Measurements from ENCODE around the gene TCEA3. TPM values are rescaled to one million over a fixed set of nuclear protein-coding genes. Genes with fewer than 3 reads are reported as not detected.
A peak's percentile ranks its signal among the peaks of the same experiment; 100 is the strongest.

The TCEA3 gene
- total RNA-seq, 2 donors from 2014 or later: 4.7 to 6.1 TPM

- peak overlapping the region; percentile 9 to 79 for H3K4me3 Mint-ChIP-seq
- H3K27ac Mint-ChIP-seq: no peak overlapping the region
- no peaks in the 10 kb centered on the region for H3K9me3 Mint-ChIP-seq
- peak; percentile 39 to 49 for DNase-seq
- H3K27me3 Mint-ChIP-seq (ENCODE audit: low read depth): peaks cover 21% of the 10 kb centered on the region
- H3K36me3 Mint-ChIP-seq (ENCODE audit: insufficient read depth in 2 of 2): peaks cover 0 to 2% of the 10 kb centered on the region in 2 donors
- ATAC-seq (replicated peaks in 1 of 2): peak; percentile 70 to 73
- H3K4me1 Mint-ChIP-seq (ENCODE audit: low read depth): peaks cover 20% of the 10 kb centered on the region
These were observed 2.2 kb downstream of the TCEA3 start for GRCh38 chr1:23422241-23422877.

GRCh38 chr1:23421753-23422240, 2.8 kb downstream of the TCEA3 start:
- Mint-ChIP-seq H3K4me3 (no peak overlapping the region), H3K27ac (no peak overlapping the region), H3K36me3 (ENCODE audit: insufficient read depth in 2 of 2) (peaks cover 0 to 2% of the 10 kb centered on the region in 2 donors), H3K4me1 (ENCODE audit: low read depth) (peaks cover 20% of the 10 kb centered on the region), H3K9me3 (no peaks in the 10 kb centered on the region), H3K27me3 (ENCODE audit: low read depth) (peaks cover 21% of the 10 kb centered on the region)
- ATAC-seq (replicated peaks in 1 of 2) (no peak), DNase-seq (no peak)

- peaks cover 20% of the 10 kb centered on the region for H3K4me1 Mint-ChIP-seq (ENCODE audit: low read depth)
- no peaks in the 10 kb centered on the region for H3K9me3 Mint-ChIP-seq
- DNase-seq (no peak), ATAC-seq (replicated peaks in 1 of 2) (no peak)
- peaks cover 16% of the 10 kb centered on the region for H3K27me3 Mint-ChIP-seq (ENCODE audit: low read depth)
- H3K36me3 Mint-ChIP-seq (ENCODE audit: insufficient read depth in 2 of 2): peaks cover 0 to 2% of the 10 kb centered on the region in 2 donors
- H3K27ac Mint-ChIP-seq: no peak overlapping the region
- no peak overlapping the region for H3K4me3 Mint-ChIP-seq
These were observed 3.2 kb downstream of the TCEA3 start for GRCh38 chr1:23421343-23421742.

GRCh38 chr1:23420778-23421177, 3.8 kb downstream of the TCEA3 start:
- ATAC-seq (replicated peaks in 1 of 2) (no peak), DNase-seq (no peak)
- Mint-ChIP-seq H3K4me3 (no peak overlapping the region), H3K27ac (no peak overlapping the region), H3K27me3 (ENCODE audit: low read depth) (peaks cover 10% of the 10 kb centered on the region), H3K9me3 (no peaks in the 10 kb centered on the region), H3K4me1 (ENCODE audit: low read depth) (peaks cover 20% of the 10 kb centered on the region), H3K36me3 (ENCODE audit: insufficient read depth in 2 of 2) (peaks cover 0 to 2% of the 10 kb centered on the region in 2 donors)

- no peak for DNase-seq
- Mint-ChIP-seq H3K9me3 (no peaks in the 10 kb centered on the region), H3K4me3 (no peak overlapping the region), H3K36me3 (ENCODE audit: insufficient read depth in 2 of 2) (peaks cover 0 to 1% of the 10 kb centered on the region in 2 donors), H3K4me1 (ENCODE audit: low read depth) (peaks cover 20% of the 10 kb centered on the region), H3K27me3 (ENCODE audit: low read depth) (peaks cover 8% of the 10 kb centered on the region), H3K27ac (no peak overlapping the region)
- ATAC-seq (replicated peaks in 1 of 2): no peak
These were observed 5.4 kb downstream of the TCEA3 start for GRCh38 chr1:23419180-23419579.

- DNase-seq (no peak), ATAC-seq (replicated peaks in 1 of 2) (no peak)
- no peaks in the 10 kb centered on the region for H3K36me3 Mint-ChIP-seq (ENCODE audit: insufficient read depth in 2 of 2)
- H3K27ac Mint-ChIP-seq: no peak overlapping the region
- H3K4me1 Mint-ChIP-seq (ENCODE audit: low read depth): peaks cover 8% of the 10 kb centered on the region
- H3K9me3 Mint-ChIP-seq: no peaks in the 10 kb centered on the region
- H3K27me3 Mint-ChIP-seq (ENCODE audit: low read depth): no peaks in the 10 kb centered on the region
- H3K4me3 Mint-ChIP-seq: no peak overlapping the region
These were observed 7.0 kb downstream of the TCEA3 start for GRCh38 chr1:23417570-23417969.

GRCh38 chr1:23416964-23417363, 7.6 kb downstream of the TCEA3 start:
- no peaks in the 10 kb centered on the region for H3K36me3 Mint-ChIP-seq (ENCODE audit: insufficient read depth in 2 of 2)
- no peak overlapping the region for H3K27ac Mint-ChIP-seq
- H3K27me3 Mint-ChIP-seq (ENCODE audit: low read depth): no peaks in the 10 kb centered on the region
- ATAC-seq (replicated peaks in 1 of 2) (no peak), DNase-seq (no peak)
- no peaks in the 10 kb centered on the region for H3K9me3 Mint-ChIP-seq
- H3K4me1 Mint-ChIP-seq (ENCODE audit: low read depth): peaks cover 2% of the 10 kb centered on the region
- no peak overlapping the region for H3K4me3 Mint-ChIP-seq

- no peaks in the 10 kb centered on the region for H3K27me3 Mint-ChIP-seq (ENCODE audit: low read depth)
These were observed 15.7 kb downstream of the TCEA3 start for GRCh38 chr1:23408797-23409290.

GRCh38 chr1:23407016-23407630, 17.4 kb downstream of the TCEA3 start:
- Mint-ChIP-seq H3K27ac (no peak overlapping the region), H3K9me3 (no peaks in the 10 kb centered on the region), H3K27me3 (ENCODE audit: low read depth) (no peaks in the 10 kb centered on the region), H3K4me3 (no peak overlapping the region), H3K36me3 (ENCODE audit: insufficient read depth in 2 of 2) (no peaks in the 10 kb centered on the region), H3K4me1 (ENCODE audit: low read depth) (peaks cover 14% of the 10 kb centered on the region)
- ATAC-seq (replicated peaks in 1 of 2) (no peak), DNase-seq (no peak)

More at GRCh38 chr1:23408797-23409290, 15.7 kb downstream of the TCEA3 start:
- DNase-seq (no peak), ATAC-seq (replicated peaks in 1 of 2) (no peak)
- H3K4me1 Mint-ChIP-seq (ENCODE audit: low read depth): peaks cover 6% of the 10 kb centered on the region
- H3K4me3 Mint-ChIP-seq: no peak overlapping the region
- no peaks in the 10 kb centered on the region for H3K9me3 Mint-ChIP-seq
- H3K36me3 Mint-ChIP-seq (ENCODE audit: insufficient read depth in 2 of 2): no peaks in the 10 kb centered on the region
- no peak overlapping the region for H3K27ac Mint-ChIP-seq

- no peaks in the 10 kb centered on the region for H3K9me3 Mint-ChIP-seq
- no peak overlapping the region for H3K27ac Mint-ChIP-seq
- peaks cover 14% of the 10 kb centered on the region for H3K4me1 Mint-ChIP-seq (ENCODE audit: low read depth)
- no peak overlapping the region for H3K4me3 Mint-ChIP-seq
- no peak for ATAC-seq (replicated peaks in 1 of 2)
- no peak for DNase-seq
- H3K36me3 Mint-ChIP-seq (ENCODE audit: insufficient read depth in 2 of 2): no peaks in the 10 kb centered on the region
- H3K27me3 Mint-ChIP-seq (ENCODE audit: low read depth): no peaks in the 10 kb centered on the region
These were observed 18.6 kb downstream of the TCEA3 start for GRCh38 chr1:23405946-23406345.

GRCh38 chr1:23403735-23404486, 20.6 kb downstream of the TCEA3 start:
- no peaks in the 10 kb centered on the region for H3K9me3 Mint-ChIP-seq
- no peaks in the 10 kb centered on the region for H3K27me3 Mint-ChIP-seq (ENCODE audit: low read depth)
- H3K27ac Mint-ChIP-seq: no peak overlapping the region
- H3K4me3 Mint-ChIP-seq: peak overlapping the region; percentile 10 to 30
- ATAC-seq (replicated peaks in 1 of 2) (peak; percentile 88 to 95), DNase-seq (peak; percentile 87 to 89)
- H3K4me1 Mint-ChIP-seq (ENCODE audit: low read depth): peaks cover 14% of the 10 kb centered on the region
- H3K36me3 Mint-ChIP-seq (ENCODE audit: insufficient read depth in 2 of 2): no peaks in the 10 kb centered on the region

- Mint-ChIP-seq H3K36me3 (ENCODE audit: insufficient read depth in 2 of 2) (no peaks in the 10 kb centered on the region), H3K4me1 (ENCODE audit: low read depth) (peaks cover 14% of the 10 kb centered on the region), H3K27ac (no peak overlapping the region), H3K27me3 (ENCODE audit: low read depth) (no peaks in the 10 kb centered on the region), H3K4me3 (no peak overlapping the region), H3K9me3 (no peaks in the 10 kb centered on the region)
- ATAC-seq (replicated peaks in 1 of 2) (no peak), DNase-seq (no peak)
These were observed 21.2 kb downstream of the TCEA3 start for GRCh38 chr1:23403355-23403734.

- ATAC-seq (replicated peaks in 1 of 2) (no peak), DNase-seq (no peak)
- Mint-ChIP-seq H3K9me3 (no peaks in the 10 kb centered on the region), H3K36me3 (ENCODE audit: insufficient read depth in 2 of 2) (no peaks in the 10 kb centered on the region), H3K27ac (no peak overlapping the region), H3K4me3 (no peak overlapping the region), H3K27me3 (ENCODE audit: low read depth) (no peaks in the 10 kb centered on the region), H3K4me1 (ENCODE audit: low read depth) (peaks cover 14% of the 10 kb centered on the region)
These were observed 21.6 kb downstream of the TCEA3 start for GRCh38 chr1:23403038-23403336.
